K562 (cell line): ENCODE results near the gene RTBDN. TPM values are rescaled to one million over a fixed set of nuclear protein-coding genes. Genes with fewer than 3 reads are reported as not detected.
A peak's percentile ranks its signal among the peaks of the same experiment; 100 is the strongest.

ENCODE experiments used
- CSDE1 ChIP-seq, 2 experiments: fragments of 450-650 bp; IDR thresholded peaks; 2 replicates each; pipeline ENCODE4 v1.6.1; 2016; ENCODE audit warnings: mild to moderate bottlenecking in 1 of 2
- ETS2 ChIP-seq: IDR thresholded peaks from 2 replicates; pipeline ENCODE4 v1.6.1; 2016; ENCODE audit warnings: borderline replicate concordance, missing genetic modification characterization, mild to moderate bottlenecking, moderate library complexity, missing compliant biosample characterization; ENCODE audit not compliant: poor library complexity, severe bottlenecking
- GTF2F1 ChIP-seq: IDR thresholded peaks from 2 replicates; pipeline ENCODE4 v1.6.1; 2011; ENCODE audit warnings: low read depth, low read length, improper control_type of control experiment
- MAFF ChIP-seq: IDR thresholded peaks from 2 replicates; pipeline ENCODE4 v1.6.1; 2012; ENCODE audit warnings: low read length, improper control_type of control experiment
- MBD2 ChIP-seq: sonication (generic); IDR thresholded peaks from 2 replicates; pipeline ENCODE4 v1.6.1; 2016; ENCODE audit warnings: low read depth, borderline replicate concordance
- RBM14 ChIP-seq: fragments of 200-400 bp; formaldehyde crosslinking; IDR thresholded peaks from 2 replicates; pipeline ENCODE4 v1.6.1; 2018; ENCODE audit warnings: low read depth, mild to moderate bottlenecking, low read length, moderate library complexity, borderline replicate concordance; ENCODE audit not compliant: insufficient read depth
- RNF2 ChIP-seq: sonication (generic); IDR thresholded peaks from 2 replicates; pipeline ENCODE4 v1.6.1; 2016
- TBL1XR1 ChIP-seq, 2 experiments: IDR thresholded peaks; 2 replicates each; pipeline ENCODE4 v1.6.1; 2012; ENCODE audit warnings: improper control_type of control experiment in 2 of 2, low read length in 2 of 2, mild to moderate bottlenecking in 1 of 2
- ZBTB1 ChIP-seq: sonication (generic); formaldehyde crosslinking; IDR thresholded peaks from 2 replicates; pipeline ENCODE4 v1.8.1; 2023; ENCODE audit warnings: missing genetic modification reagents, low read depth, mild to moderate bottlenecking, borderline replicate concordance
- ZBTB8A ChIP-seq: fragments of 450-650 bp; IDR thresholded peaks from 2 replicates; pipeline ENCODE4 v1.6.1; 2018; ENCODE audit warnings: mild to moderate bottlenecking, moderate library complexity; ENCODE audit not compliant: partially characterized antibody
- ZC3H11A ChIP-seq: IDR thresholded peaks from 2 replicates; pipeline ENCODE4 v1.6.1; 2012; ENCODE audit warnings: low read depth, low read length, improper control_type of control experiment
- ZNF12 ChIP-seq: sonication (generic); formaldehyde crosslinking; IDR thresholded peaks from 2 replicates; pipeline ENCODE4 v1.4.0; 2020; ENCODE audit warnings: mild to moderate bottlenecking, missing genetic modification reagents
- ZNF57 ChIP-seq: fragments of 450-650 bp; formaldehyde crosslinking; IDR thresholded peaks from 2 replicates; pipeline ENCODE4 v1.4.0; 2020; ENCODE audit warnings: mild to moderate bottlenecking, moderate library complexity
- polyA plus RNA-seq, 8 experiments: library from polyadenylated mRNA; depleted of rRNA in 4 of 8; stranded (reverse) in 5 of 8; unstranded in 3 of 8; fragments of >200 nt; fragmentation: Nextera tagmentation in 2 of 8; fragmentation: Illumina TruSeq in 1 of 8; extraction: Ambion mirVana in 2 of 8; extraction: Trizol in 1 of 8; gene quantifications; 2 replicates each; pipeline versions ENCODE4 v1.2.1 to v1.2.3, GENCODE V29; 2011 to 2014; ENCODE audit warnings: inconsistent platforms in 1 of 8, missing spikeins in 1 of 8
- total RNA-seq, 7 experiments: library from RNA; depleted of rRNA in 6 of 7; stranded (reverse); fragments of >200 nt in 6 of 7; fragmentation: Illumina TruSeq in 2 of 7; extraction: Trizol in 2 of 7; gene quantifications; 2 replicates each; pipeline versions ENCODE4 v1.2.1 to v1.2.3, GENCODE V29; 2011 to 2021; ENCODE audit warnings: low replicate concordance in 1 of 7
- TF ChIP-seq, protein P1 (sequence below): fragments of 450-650 bp; IDR thresholded peaks from 2 replicates; pipeline ENCODE4 v1.6.1; 2016
- TF ChIP-seq, protein P2 (sequence below): fragments of 250-450 bp; sonication (Bioruptor Pico); IDR thresholded peaks from 2 replicates; pipeline ENCODE4 v1.9.0; 2021; ENCODE audit warnings: mild to moderate bottlenecking
- TF ChIP-seq, protein P3 (sequence below): fragments of 200-800 bp; sonication (Bioruptor generic); IDR thresholded peaks from 2 replicates; pipeline ENCODE4 v1.6.1; 2017; ENCODE audit warnings: missing genetic modification characterization, missing compliant biosample characterization

RTBDN gene
- total and polyA plus RNA-seq, 9 of the 15 experiments (the other 6 are each of a cell fraction or from before 2014, with no cell fraction given): 0.20 to 2.3 (median 0.72) TPM; not detected in 1

- TF ChIP-seq ZNF12 (CRISPR knock-in tag): no peak
- peak in 1 of 2 experiments; percentile 17; a peak in 2 of 4 replicates for TF ChIP-seq TBL1XR1 (IDR thresholded peaks at IDR 0.05; ENCODE audit: low read length in 2 of 2)
- TF ChIP-seq, protein P1, sequence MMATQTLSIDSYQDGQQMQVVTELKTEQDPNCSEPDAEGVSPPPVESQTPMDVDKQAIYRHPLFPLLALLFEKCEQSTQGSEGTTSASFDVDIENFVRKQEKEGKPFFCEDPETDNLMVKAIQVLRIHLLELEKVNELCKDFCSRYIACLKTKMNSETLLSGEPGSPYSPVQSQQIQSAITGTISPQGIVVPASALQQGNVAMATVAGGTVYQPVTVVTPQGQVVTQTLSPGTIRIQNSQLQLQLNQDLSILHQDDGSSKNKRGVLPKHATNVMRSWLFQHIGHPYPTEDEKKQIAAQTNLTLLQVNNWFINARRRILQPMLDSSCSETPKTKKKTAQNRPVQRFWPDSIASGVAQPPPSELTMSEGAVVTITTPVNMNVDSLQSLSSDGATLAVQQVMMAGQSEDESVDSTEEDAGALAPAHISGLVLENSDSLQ: no peak
- TF ChIP-seq GTF2F1: no peak
- no peak for TF ChIP-seq ETS2 (tag)
- TF ChIP-seq ZC3H11A: no peak
- TF ChIP-seq ZBTB1 (CRISPR knock-in tag): no peak
- TF ChIP-seq CSDE1 (IDR thresholded peaks at IDR 0.05): no peak
- TF ChIP-seq ZNF57: 0 out of 2 replicates have a peak, but pooled peaks have one; percentile 29
- TF ChIP-seq ZBTB8A: no peak
- TF ChIP-seq, protein P2, sequence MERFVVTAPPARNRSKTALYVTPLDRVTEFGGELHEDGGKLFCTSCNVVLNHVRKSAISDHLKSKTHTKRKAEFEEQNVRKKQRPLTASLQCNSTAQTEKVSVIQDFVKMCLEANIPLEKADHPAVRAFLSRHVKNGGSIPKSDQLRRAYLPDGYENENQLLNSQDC (CRISPR knock-in tag): no peak
- peak; percentile 14; the same call in 1 of the 2 replicates for TF ChIP-seq RNF2
- TF ChIP-seq MBD2: 0 out of 2 replicates have a peak, but pooled peaks have one; percentile 57
- TF ChIP-seq, protein P3, sequence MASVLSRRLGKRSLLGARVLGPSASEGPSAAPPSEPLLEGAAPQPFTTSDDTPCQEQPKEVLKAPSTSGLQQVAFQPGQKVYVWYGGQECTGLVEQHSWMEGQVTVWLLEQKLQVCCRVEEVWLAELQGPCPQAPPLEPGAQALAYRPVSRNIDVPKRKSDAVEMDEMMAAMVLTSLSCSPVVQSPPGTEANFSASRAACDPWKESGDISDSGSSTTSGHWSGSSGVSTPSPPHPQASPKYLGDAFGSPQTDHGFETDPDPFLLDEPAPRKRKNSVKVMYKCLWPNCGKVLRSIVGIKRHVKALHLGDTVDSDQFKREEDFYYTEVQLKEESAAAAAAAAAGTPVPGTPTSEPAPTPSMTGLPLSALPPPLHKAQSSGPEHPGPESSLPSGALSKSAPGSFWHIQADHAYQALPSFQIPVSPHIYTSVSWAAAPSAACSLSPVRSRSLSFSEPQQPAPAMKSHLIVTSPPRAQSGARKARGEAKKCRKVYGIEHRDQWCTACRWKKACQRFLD: no peak
- TF ChIP-seq RBM14: peak; percentile 29; the same call in 1 of the 2 replicates
- no peak for TF ChIP-seq MAFF
Observed at GRCh38 chr19:12793290-12794195, 40.8 kb downstream of the RTBDN start (continued).
